ENCODE results near the gene NFAM1. TPM values are rescaled to one million over a fixed set of nuclear protein-coding genes. Genes with fewer than 3 reads are reported as not detected.

The NFAM1 gene
- total and polyA plus RNA-seq, 2 of the 13 experiments (the other 11 are each of a cell fraction or from before 2014, with no cell fraction given): 0.03 TPM; not detected in 1

GRCh38 chr22:42452456-42452855 is 20.3 kb upstream of the NFAM1 start:
- Histone ChIP-seq H3K36me3 (replicated peaks in 1 of 2; ENCODE audit: control insufficient read depth in 1 of 2, insufficient read depth in 2 of 2, low read length in 2 of 2) (no peaks in the 10 kb centered on the region), H3K4me1 (ENCODE audit: insufficient read depth, low read length) (no peaks in the 10 kb centered on the region), H3K4me2 (ENCODE audit: low read depth, low read length) (no peak overlapping the region), H3K4me3 (replicated peaks in 1 of 3; ENCODE audit: insufficient read depth in 1 of 3, low read depth in 2 of 3, low read length in 3 of 3) (no peak overlapping the region), H3K79me2 (ENCODE audit: insufficient read depth, low read length) (no peaks in the 10 kb centered on the region), H3K27ac (ENCODE audit: extremely low read length, insufficient read depth, low read length) (no peak overlapping the region), H3K27me3 (ENCODE audit: control insufficient read depth in 1 of 2, insufficient read depth in 2 of 2, low read length in 2 of 2) (peaks cover 3 to 22% of the 10 kb centered on the region in 2 experiments; a peak in 4 of 5 replicates), H3K9ac (ENCODE audit: insufficient read depth, low read depth, low read length) (no peak overlapping the region), H2AFZ (ENCODE audit: low read length) (no peak overlapping the region), H3K9me3 (ENCODE audit: low read length) (no peaks in the 10 kb centered on the region), H4K20me1 (ENCODE audit: insufficient read depth, low read length) (no peaks in the 10 kb centered on the region)
- WGBS (ENCODE audit: low lambda C conversion rate): no CpG with 5 or more reads among the region's 11 CpGs
- ATAC-seq (peak; percentile 32; the same call in 2 of the 3 replicates), FAIRE-seq (no peak), DNase-seq (ENCODE audit: low spot score) (no peak)
- no TSS peak for BruUV-seq (replicated peaks)
- ChIA-PET POLR2A (no interaction called here), CTCF (ENCODE audit: low intra/inter-chr PET ratio, low total read pairs) (no interaction called here)
- intact Hi-C loops (cut with micrococcal nuclease; ENCODE audit: unreplicated experiment): no loop called here
- TF ChIP-seq ZSCAN30 (CRISPR knock-in tag; IDR thresholded peaks at IDR 0.05) (no peak), ZSCAN12 (CRISPR knock-in tag; IDR thresholded peaks at IDR 0.05) (no peak), ZSCAN9 (CRISPR knock-in tag; IDR thresholded peaks at IDR 0.05; ENCODE audit: borderline replicate concordance) (no peak)
- in situ Hi-C loops (cut with HindIII; ENCODE audit: extremely low pct_ligation_motif_present, low pct_unique_long_range_greater_than_20kb): no loop called here

- Histone ChIP-seq H3K9ac (ENCODE audit: insufficient read depth, low read depth, low read length) (no peak overlapping the region), H3K36me3 (replicated peaks in 1 of 2; ENCODE audit: control insufficient read depth in 1 of 2, insufficient read depth in 2 of 2, low read length in 2 of 2) (no peaks in the 10 kb centered on the region), H3K9me3 (ENCODE audit: low read length) (no peaks in the 10 kb centered on the region), H4K20me1 (ENCODE audit: insufficient read depth, low read length) (no peaks in the 10 kb centered on the region), H3K27me3 (ENCODE audit: control insufficient read depth in 1 of 2, insufficient read depth in 2 of 2, low read length in 2 of 2) (peaks cover 3 to 22% of the 10 kb centered on the region in 2 experiments; a peak in 4 of 5 replicates), H3K4me1 (ENCODE audit: insufficient read depth, low read length) (no peaks in the 10 kb centered on the region), H3K4me3 (replicated peaks in 1 of 3; ENCODE audit: insufficient read depth in 1 of 3, low read depth in 2 of 3, low read length in 3 of 3) (no peak overlapping the region), H3K4me2 (ENCODE audit: low read depth, low read length) (no peak overlapping the region), H3K27ac (ENCODE audit: extremely low read length, insufficient read depth, low read length) (no peak overlapping the region), H3K79me2 (ENCODE audit: insufficient read depth, low read length) (no peaks in the 10 kb centered on the region), H2AFZ (ENCODE audit: low read length) (no peak overlapping the region)
- DNase-seq (ENCODE audit: low spot score) (no peak), ATAC-seq (no peak; the same call in 2 of the 3 replicates), FAIRE-seq (no peak)
- no peak for TF ChIP-seq CBFB (CRISPR knock-in tag; IDR thresholded peaks at IDR 0.05)
- no peak for TF ChIP-seq MAFG (CRISPR knock-in tag; IDR thresholded peaks at IDR 0.05)
- no peak for TF ChIP-seq ZNF253 (CRISPR knock-in tag; IDR thresholded peaks at IDR 0.05; ENCODE audit: borderline replicate concordance)
- TF ChIP-seq RFXANK (CRISPR knock-in tag; IDR thresholded peaks at IDR 0.05): no peak
- no peak for TF ChIP-seq LBX2 (CRISPR knock-in tag; IDR thresholded peaks at IDR 0.05; ENCODE audit: borderline replicate concordance)
- TF ChIP-seq HOMEZ (CRISPR knock-in tag; IDR thresholded peaks at IDR 0.05; ENCODE audit: low read depth): no peak
- TF ChIP-seq CAMTA2 (CRISPR knock-in tag; IDR thresholded peaks at IDR 0.05; ENCODE audit: borderline replicate concordance): no peak
- no peak for TF ChIP-seq MXD1 (CRISPR knock-in tag; IDR thresholded peaks at IDR 0.05)
- TF ChIP-seq ZNF569 (CRISPR knock-in tag; IDR thresholded peaks at IDR 0.05; ENCODE audit: borderline replicate concordance): no peak
- no peak for TF ChIP-seq RCOR2 (CRISPR knock-in tag; IDR thresholded peaks at IDR 0.05)
- TF ChIP-seq MXD4 (CRISPR knock-in tag; IDR thresholded peaks at IDR 0.05): no peak
- no peak for TF ChIP-seq NCOA1 (CRISPR knock-in tag; IDR thresholded peaks at IDR 0.05)
- TF ChIP-seq BATF2 (CRISPR knock-in tag; IDR thresholded peaks at IDR 0.05): no peak
- TF ChIP-seq SP5 (CRISPR knock-in tag; IDR thresholded peaks at IDR 0.05; ENCODE audit: borderline replicate concordance, low read depth): no peak
- TF ChIP-seq SNAPC2 (CRISPR knock-in tag; IDR thresholded peaks at IDR 0.05): no peak
- 4% methylated on average over 11 of the region's 11 CpGs for WGBS (ENCODE audit: low lambda C conversion rate)
- ChIA-PET POLR2A (no interaction called here), CTCF (ENCODE audit: low intra/inter-chr PET ratio, low total read pairs) (no interaction called here)
- in situ Hi-C loops (cut with HindIII; ENCODE audit: extremely low pct_ligation_motif_present, low pct_unique_long_range_greater_than_20kb) (no loop called here), intact Hi-C loops (cut with micrococcal nuclease; ENCODE audit: unreplicated experiment) (no loop called here)
- no TSS peak for BruUV-seq (replicated peaks)
Observed at GRCh38 chr22:42451499-42452145, 19.4 kb upstream of the NFAM1 start.
